NK-92 treated with Interleukin-12 subunit alpha and Interleukin-12 subunit beta, amount 100 ng/mL, for 24 hours (cell line): ENCODE data around the gene IMMP1L.

Source experiments
- DNase-seq: peaks from one replicate; lab custom pipeline; 2025; lab: John Stamatoyannopoulos, UW

Gene IMMP1L

GRCh38 chr11:31474083-31474482 is 35.3 kb downstream of the IMMP1L start:
- no peak for DNase-seq

GRCh38 chr11:31464436-31464835 is 45.0 kb downstream of the IMMP1L start:
- no peak for DNase-seq

GRCh38 chr11:31455177-31455576 is 54.2 kb downstream of the IMMP1L start:
- DNase-seq: no peak

- no peak for DNase-seq
Observed at GRCh38 chr11:31450841-31451240, 58.6 kb downstream of the IMMP1L start.

GRCh38 chr11:31449040-31449439 is 60.4 kb downstream of the IMMP1L start:
- no peak for DNase-seq

GRCh38 chr11:31445621-31446020 is 63.8 kb downstream of the IMMP1L start:
- DNase-seq: no peak

GRCh38 chr11:31443802-31444201 is 65.6 kb downstream of the IMMP1L start:
- no peak for DNase-seq

- DNase-seq: no peak
Observed at GRCh38 chr11:31442086-31442485, 67.3 kb downstream of the IMMP1L start.

GRCh38 chr11:31441296-31441695 is 68.1 kb downstream of the IMMP1L start:
- DNase-seq: no peak

GRCh38 chr11:31437742-31438435 is 71.5 kb downstream of the IMMP1L start:
- DNase-seq: no peak

GRCh38 chr11:31433851-31434250 is 75.6 kb downstream of the IMMP1L start:
- DNase-seq: no peak

- DNase-seq: no peak
Observed at GRCh38 chr11:31424652-31425051, 84.8 kb downstream of the IMMP1L start.

- DNase-seq: no peak
Observed at GRCh38 chr11:31422703-31423102, 86.7 kb downstream of the IMMP1L start.

GRCh38 chr11:31421820-31422219 is 87.6 kb downstream of the IMMP1L start:
- no peak for DNase-seq

GRCh38 chr11:31419669-31420068 is 89.8 kb downstream of the IMMP1L start:
- DNase-seq: no peak

GRCh38 chr11:31419138-31419537 is 90.3 kb downstream of the IMMP1L start:
- DNase-seq: no peak

GRCh38 chr11:31417816-31418215 is 91.6 kb downstream of the IMMP1L start:
- no peak for DNase-seq

- DNase-seq: no peak
Observed at GRCh38 chr11:31417357-31417756, 92.1 kb downstream of the IMMP1L start.

- DNase-seq: no peak
Observed at GRCh38 chr11:31415435-31415834, 94.0 kb downstream of the IMMP1L start.

- DNase-seq: no peak
Observed at GRCh38 chr11:31414338-31414737, 95.1 kb downstream of the IMMP1L start.

GRCh38 chr11:31412946-31413345 is 96.5 kb downstream of the IMMP1L start:
- no peak for DNase-seq

GRCh38 chr11:31408201-31408600 is 101.2 kb downstream of the IMMP1L start:
- DNase-seq: no peak

GRCh38 chr11:31404614-31405013 is 104.8 kb downstream of the IMMP1L start:
- DNase-seq: no peak

- DNase-seq: no peak
Observed at GRCh38 chr11:31397239-31397834, 112.1 kb downstream of the IMMP1L start.
